GM20431 (cell line): Measurements from ENCODE around the gene GCC1.
"Not testable (repeated sequence)": the region's sequence is repeated elsewhere in the genome, so short reads cannot be mapped to it uniquely, and the experiment has no call there.

Experiments
- in situ Hi-C: fragments of 300-500 bp; cut with MseI, MboI; formaldehyde crosslinking; loops from one replicate; pipeline ENCODE4 v1.15.0; 2020; ENCODE audit warnings: low sequenced_read_pairs; ENCODE audit not compliant: unreplicated experiment

GCC1 gene

DNA sequence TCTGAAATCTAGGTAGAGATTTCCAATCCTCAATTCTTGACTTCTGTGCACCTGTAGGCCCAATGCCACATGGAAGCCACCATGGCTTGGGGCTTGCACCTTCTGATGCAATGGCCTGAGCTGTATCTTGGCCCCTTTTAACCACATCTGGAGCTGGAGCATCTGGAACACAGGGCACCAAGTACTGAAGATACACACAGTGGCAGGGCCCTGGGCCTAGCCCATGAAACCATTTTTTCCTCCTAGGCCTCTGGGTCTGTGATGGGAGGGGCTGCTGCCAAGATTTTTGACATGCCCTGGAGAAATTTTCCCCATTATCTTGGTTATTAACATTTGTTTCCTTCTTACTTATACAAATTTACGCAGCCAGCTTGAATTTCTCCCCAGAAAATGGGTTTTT lies 39.1 kb downstream of the GCC1 start:
- in situ Hi-C loops = no loop called here

- in situ Hi-C loops = no loop called here
These were observed 43.8 kb downstream of the GCC1 start for GRCh38 chr7:127541548-127541947.

GRCh38 chr7:127540461-127540860 lies 44.9 kb downstream of the GCC1 start:
- in situ Hi-C loops = not testable (repeated sequence)

DNA sequence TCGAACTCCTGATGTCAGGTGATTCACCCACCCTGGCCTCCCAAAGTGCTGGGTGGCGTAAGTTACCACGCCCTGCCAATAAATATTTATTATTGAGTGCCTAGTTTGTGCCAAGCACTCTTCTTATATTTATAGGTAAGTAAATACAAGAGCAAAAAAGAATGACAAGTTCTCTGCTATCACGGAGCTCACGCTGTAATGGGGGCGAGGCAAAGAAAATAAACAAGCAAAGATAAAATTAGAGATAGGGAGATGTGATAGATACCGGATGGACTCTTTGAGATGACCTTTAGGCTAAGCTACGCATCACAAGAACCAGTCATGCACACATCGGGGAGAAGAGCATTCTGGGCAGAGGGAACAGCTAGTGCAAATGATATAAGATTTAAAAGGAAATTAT lies 46.3 kb downstream of the GCC1 start:
- in situ Hi-C loops = no loop called here

GRCh38 chr7:127536741-127537140 lies 48.7 kb downstream of the GCC1 start:
- in situ Hi-C loops = no loop called here

DNA sequence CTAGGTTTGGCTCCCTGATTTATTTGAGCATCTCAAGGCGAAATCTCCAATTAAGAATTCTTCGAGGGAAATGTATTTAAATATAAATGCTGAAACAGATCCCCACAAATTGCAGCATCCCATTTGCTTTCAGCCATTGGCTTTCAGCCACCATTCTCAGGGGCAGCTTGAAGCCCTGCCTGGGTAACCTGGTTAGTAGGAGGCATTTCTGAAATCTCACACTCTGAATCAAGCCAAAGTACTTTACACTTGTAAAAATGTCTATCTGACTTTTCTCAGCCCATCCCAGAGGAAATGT lies 49.1 kb downstream of the GCC1 start:
- in situ Hi-C loops = no loop called here

GRCh38 chr7:127535546-127536393 lies 49.6 kb downstream of the GCC1 start:
- in situ Hi-C loops = no loop called here

GRCh38 chr7:127534636-127535035 lies 50.8 kb downstream of the GCC1 start:
- in situ Hi-C loops = no loop called here

DNA sequence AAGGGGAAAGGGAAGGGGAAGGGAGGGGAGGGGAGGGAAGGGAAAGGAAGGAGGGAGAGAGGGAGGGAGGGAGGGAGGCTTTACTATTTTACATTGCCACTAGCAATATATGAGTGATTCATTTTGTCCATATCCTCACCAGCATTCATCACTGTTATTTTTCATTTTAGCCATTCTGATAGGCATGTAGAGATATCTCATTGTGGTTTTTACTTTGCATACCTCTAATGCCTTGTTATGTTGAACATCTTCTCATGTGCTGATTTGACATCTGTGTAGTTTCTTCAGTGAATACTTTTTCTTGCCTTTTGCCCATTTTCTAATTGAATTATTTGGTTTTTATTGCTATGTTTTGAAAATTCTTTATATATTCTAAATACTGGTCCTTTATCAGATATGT lies 52.7 kb downstream of the GCC1 start:
- in situ Hi-C loops = no loop called here

- in situ Hi-C loops = no loop called here
These were observed 53.2 kb downstream of the GCC1 start for GRCh38 chr7:127532151-127532550.
